ENCODE measurements around the gene KIF1A. TPM values are rescaled to one million over a fixed set of nuclear protein-coding genes. Genes with fewer than 3 reads are reported as not detected.

The KIF1A gene
- polyA plus RNA-seq, 1 donor (not counting 4 experiments of a cell fraction or from before 2014, with no cell fraction given): not detected

DNA sequence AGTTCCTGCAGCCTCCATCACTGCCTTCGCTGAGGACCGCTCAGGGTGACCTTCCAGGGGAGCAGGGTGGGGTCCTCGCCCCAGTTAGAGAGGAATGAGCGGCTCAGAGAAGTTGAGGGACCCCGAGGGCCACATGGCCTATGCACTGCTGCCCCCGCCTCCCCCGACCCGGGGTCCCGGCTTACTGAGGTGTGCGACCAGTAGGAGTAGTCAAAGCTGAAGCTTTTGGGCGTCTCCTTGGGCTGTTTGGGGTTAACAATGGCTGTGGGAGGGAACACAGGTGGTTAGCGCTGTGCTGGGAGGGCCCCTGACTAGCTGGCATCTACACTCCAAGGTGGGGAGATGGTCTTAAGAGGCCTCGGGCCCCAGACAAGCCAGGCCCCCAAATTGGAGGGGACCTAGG lies 31.0 kb downstream of the KIF1A start:
- Histone ChIP-seq H2AFZ (ENCODE audit: control insufficient read depth, low read length) (no peak overlapping the region), H3K27ac (ENCODE audit: control insufficient read depth, insufficient read depth, low read length) (no peak overlapping the region), H4K20me1 (ENCODE audit: control insufficient read depth, extremely low read depth, insufficient read depth, low read length) (no peaks in the 10 kb centered on the region), H3K27me3 (ENCODE audit: control insufficient read depth, extremely low read depth, insufficient read depth, low read length) (peaks cover 11% of the 10 kb centered on the region), H3K9me1 (ENCODE audit: control insufficient read depth, extremely low read depth, insufficient read depth, low read length) (no peaks in the 10 kb centered on the region), H3K4me3 (ENCODE audit: control insufficient read depth in 2 of 3, extremely low read depth in 1 of 3, insufficient read depth in 2 of 3, low read depth in 1 of 3, low read length in 3 of 3) (no peak overlapping the region), H3K4me2 (ENCODE audit: control insufficient read depth, extremely low read depth, insufficient read depth, low read depth, low read length) (no peak overlapping the region), H3K36me3 (ENCODE audit: control insufficient read depth in 2 of 2, extremely low read depth in 1 of 2, insufficient read depth in 2 of 2, low read length in 2 of 2) (no peaks in the 10 kb centered on the region), H3K79me2 (ENCODE audit: control insufficient read depth, insufficient read depth, low read length) (no peaks in the 10 kb centered on the region), H3K4me1 (ENCODE audit: control insufficient read depth, extremely low read depth, insufficient read depth, low read length) (no peaks in the 10 kb centered on the region), H3K9me3 (ENCODE audit: control insufficient read depth, low read depth, low read length) (no peaks in the 10 kb centered on the region), H3K9ac (ENCODE audit: control insufficient read depth, extremely low read depth, insufficient read depth, low read length) (no peak overlapping the region)
- dilution Hi-C loops (cut with MboI; ENCODE audit: extremely low pct_ligation_motif_present, low sequenced_read_pairs): no loop called here
- DNase-seq (ENCODE audit: low read depth, low spot score) (no peak), FAIRE-seq (no peak)
- no peak for TF ChIP-seq EZH2 (IDR thresholded peaks at IDR 0.05; ENCODE audit: low read length)
- TF ChIP-seq CTCF (optimal IDR thresholded peaks at IDR 0.05 in 1 of 3, IDR thresholded peaks at IDR 0.05 in 1 of 3, conservative IDR thresholded peaks at IDR 0.05 in 1 of 3; ENCODE audit: extremely low read depth in 1 of 3, insufficient read depth in 2 of 3, low read length in 3 of 3): no peak

- H2AFZ ChIP-seq (ENCODE audit: control insufficient read depth, low read length): no peak overlapping the region
- no peak overlapping the region for H3K4me2 ChIP-seq (ENCODE audit: control insufficient read depth, extremely low read depth, insufficient read depth, low read depth, low read length)
- H3K4me3 ChIP-seq (ENCODE audit: control insufficient read depth in 2 of 3, extremely low read depth in 1 of 3, insufficient read depth in 2 of 3, low read depth in 1 of 3, low read length in 3 of 3): no peak overlapping the region
- dilution Hi-C loops (cut with MboI; ENCODE audit: extremely low pct_ligation_motif_present, low sequenced_read_pairs): no loop called here
- H3K4me1 ChIP-seq (ENCODE audit: control insufficient read depth, extremely low read depth, insufficient read depth, low read length): no peaks in the 10 kb centered on the region
- no peaks in the 10 kb centered on the region for H3K79me2 ChIP-seq (ENCODE audit: control insufficient read depth, insufficient read depth, low read length)
- H3K9me1 ChIP-seq (ENCODE audit: control insufficient read depth, extremely low read depth, insufficient read depth, low read length): no peaks in the 10 kb centered on the region
- no peaks in the 10 kb centered on the region for H3K9me3 ChIP-seq (ENCODE audit: control insufficient read depth, low read depth, low read length)
- no peaks in the 10 kb centered on the region for H4K20me1 ChIP-seq (ENCODE audit: control insufficient read depth, extremely low read depth, insufficient read depth, low read length)
- no peak overlapping the region for H3K9ac ChIP-seq (ENCODE audit: control insufficient read depth, extremely low read depth, insufficient read depth, low read length)
- no peak overlapping the region for H3K27ac ChIP-seq (ENCODE audit: control insufficient read depth, insufficient read depth, low read length)
- TF ChIP-seq EZH2 (IDR thresholded peaks at IDR 0.05; ENCODE audit: low read length): no peak
- no peak for TF ChIP-seq CTCF (optimal IDR thresholded peaks at IDR 0.05 in 1 of 3, IDR thresholded peaks at IDR 0.05 in 1 of 3, conservative IDR thresholded peaks at IDR 0.05 in 1 of 3; ENCODE audit: extremely low read depth in 1 of 3, insufficient read depth in 2 of 3, low read length in 3 of 3)
- no peaks in the 10 kb centered on the region for H3K36me3 ChIP-seq (ENCODE audit: control insufficient read depth in 2 of 2, extremely low read depth in 1 of 2, insufficient read depth in 2 of 2, low read length in 2 of 2)
- DNase-seq (ENCODE audit: low read depth, low spot score) (no peak), FAIRE-seq (no peak)
- H3K27me3 ChIP-seq (ENCODE audit: control insufficient read depth, extremely low read depth, insufficient read depth, low read length): peaks cover 11% of the 10 kb centered on the region
Measured at GRCh38 chr2:240788482-240788881, 31.5 kb downstream of the KIF1A start.
